HAP-1 (cell line): ENCODE measurements around the gene CEMP1.
"Not testable (repeated sequence)": the region's sequence is repeated elsewhere in the genome, so short reads cannot be mapped to it uniquely, and the experiment has no call there.

Experiments used
- DNase-seq, 2 experiments: peaks; one replicate each; pipeline ENCODE4 v3.0.0-alpha.2; 2016 to 2020; ENCODE audit warnings: low spot score in 2 of 2
- H3K27me3 ChIP-seq: fragments of 250-450 bp; sonication (Bioruptor Pico); 2 replicates; pipeline ENCODE4 v1.5.1; 2020; ENCODE audit warnings: low read depth, mild to moderate bottlenecking, moderate library complexity
- H3K36me3 ChIP-seq: fragments of 250-450 bp; sonication (Bioruptor Pico); replicated peaks from 2 replicates; pipeline ENCODE4 v1.5.1; 2020; ENCODE audit warnings: mild to moderate bottlenecking
- H3K4me1 ChIP-seq: fragments of 250-450 bp; sonication (Bioruptor Pico); 2 replicates; pipeline ENCODE4 v1.5.1; 2020; ENCODE audit warnings: mild to moderate bottlenecking
- H3K4me3 ChIP-seq: fragments of 250-450 bp; sonication (Bioruptor Pico); 2 replicates; pipeline ENCODE4 v1.5.1; 2020; ENCODE audit warnings: mild to moderate bottlenecking, moderate library complexity
- H3K9me3 ChIP-seq: fragments of 250-450 bp; sonication (Bioruptor Pico); 2 replicates; pipeline ENCODE4 v1.5.1; 2020; ENCODE audit warnings: mild to moderate bottlenecking, moderate library complexity
- in situ Hi-C: fragments of 300-500 bp; cut with MboI; formaldehyde crosslinking; loops from 3 replicates; pipeline ENCODE4 v1.14.3; 2020; ENCODE audit warnings: low sequenced_read_pairs, inconsistent platforms, mixed read lengths

Gene CEMP1

GRCh38 chr16:2531371-2531695 lies at the start of gene CEMP1:
TSS of gene CEMP1 (minus strand) at chr16:2531408. CDS start at chr16:2531073, 335 bp downstream.
- in situ Hi-C loops, result no loop called here

GRCh38 chr16:2580818-2581217 lies 49.6 kb upstream of the CEMP1 start:
- DNase-seq, in situ Hi-C loops, H3K27me3 ChIP-seq, H3K9me3 ChIP-seq, H3K36me3 ChIP-seq, H3K4me3 ChIP-seq, H3K4me1 ChIP-seq: not testable (repeated sequence)

More at GRCh38 chr16:2531371-2531695, at the start of gene CEMP1:
- peak within 1 kb of the TSS; percentile 37 for H3K4me3 ChIP-seq
- DNase-seq, result no peak
- peaks cover 17% of the 10 kb centered on the region for H3K36me3 ChIP-seq
- H3K4me1 ChIP-seq, result peaks cover 10% of the 10 kb centered on the region
- H3K27me3 ChIP-seq, result no peaks in the 10 kb centered on the region
- no peaks in the 10 kb centered on the region for H3K9me3 ChIP-seq

- H3K27me3 ChIP-seq, in situ Hi-C loops: not testable (repeated sequence)
- DNase-seq, result peak in 1 of 2 experiments; percentile 30
These were observed 48.9 kb upstream of the CEMP1 start for GRCh38 chr16:2580143-2580542.

GRCh38 chr16:2578905-2579304 lies 47.7 kb upstream of the CEMP1 start:
- H3K9me3 ChIP-seq, H3K27me3 ChIP-seq, DNase-seq, in situ Hi-C loops, H3K36me3 ChIP-seq, H3K4me1 ChIP-seq, H3K4me3 ChIP-seq: not testable (repeated sequence)

More at GRCh38 chr16:2580143-2580542, 48.9 kb upstream of the CEMP1 start:
- not testable (repeated sequence) for H3K4me1 ChIP-seq, H3K4me3 ChIP-seq, H3K36me3 ChIP-seq, H3K9me3 ChIP-seq

- H3K9me3 ChIP-seq, DNase-seq, H3K4me1 ChIP-seq, H3K4me3 ChIP-seq, H3K27me3 ChIP-seq, H3K36me3 ChIP-seq, in situ Hi-C loops: not testable (repeated sequence)
These were observed 45.8 kb upstream of the CEMP1 start for GRCh38 chr16:2577044-2577443.

- H3K36me3 ChIP-seq, H3K4me3 ChIP-seq, H3K27me3 ChIP-seq, in situ Hi-C loops, H3K9me3 ChIP-seq, H3K4me1 ChIP-seq, DNase-seq: not testable (repeated sequence)
These were observed 44.6 kb upstream of the CEMP1 start for GRCh38 chr16:2575839-2576238.

- H3K9me3 ChIP-seq, in situ Hi-C loops, H3K4me3 ChIP-seq, H3K27me3 ChIP-seq, H3K4me1 ChIP-seq, H3K36me3 ChIP-seq, DNase-seq: not testable (repeated sequence)
These were observed 41.5 kb upstream of the CEMP1 start for GRCh38 chr16:2572704-2573103.

- in situ Hi-C loops, H3K36me3 ChIP-seq, H3K27me3 ChIP-seq, H3K4me3 ChIP-seq, H3K9me3 ChIP-seq, H3K4me1 ChIP-seq, DNase-seq: not testable (repeated sequence)
These were observed 37.4 kb upstream of the CEMP1 start for GRCh38 chr16:2568573-2568972.

GRCh38 chr16:2567506-2567905 lies 36.3 kb upstream of the CEMP1 start:
- in situ Hi-C loops, H3K36me3 ChIP-seq, H3K9me3 ChIP-seq, DNase-seq, H3K4me1 ChIP-seq, H3K27me3 ChIP-seq, H3K4me3 ChIP-seq: not testable (repeated sequence)

GRCh38 chr16:2560798-2561133 lies 29.6 kb upstream of the CEMP1 start:
- H3K4me3 ChIP-seq, H3K36me3 ChIP-seq, H3K27me3 ChIP-seq, in situ Hi-C loops, H3K9me3 ChIP-seq, H3K4me1 ChIP-seq: not testable (repeated sequence)
- DNase-seq, result peak in 1 of 2 experiments; percentile 84

GRCh38 chr16:2560131-2560797 lies 29.1 kb upstream of the CEMP1 start:
- DNase-seq, H3K4me3 ChIP-seq, H3K36me3 ChIP-seq, H3K4me1 ChIP-seq, H3K27me3 ChIP-seq, H3K9me3 ChIP-seq, in situ Hi-C loops: not testable (repeated sequence)

GRCh38 chr16:2557150-2557549 lies 25.9 kb upstream of the CEMP1 start:
- H3K4me1 ChIP-seq, in situ Hi-C loops, H3K9me3 ChIP-seq, H3K4me3 ChIP-seq, DNase-seq, H3K27me3 ChIP-seq, H3K36me3 ChIP-seq: not testable (repeated sequence)

- in situ Hi-C loops, H3K4me3 ChIP-seq, H3K36me3 ChIP-seq, H3K4me1 ChIP-seq, H3K27me3 ChIP-seq, H3K9me3 ChIP-seq, DNase-seq: not testable (repeated sequence)
These were observed 23.7 kb upstream of the CEMP1 start for GRCh38 chr16:2554709-2555425.

- H3K4me3 ChIP-seq, H3K4me1 ChIP-seq, H3K27me3 ChIP-seq, H3K36me3 ChIP-seq, H3K9me3 ChIP-seq, in situ Hi-C loops, DNase-seq: not testable (repeated sequence)
These were observed 20.2 kb upstream of the CEMP1 start for GRCh38 chr16:2551420-2551889.
